ENCODE results near the gene DPH2. TPM values are rescaled to one million over a fixed set of nuclear protein-coding genes. Genes with fewer than 3 reads are reported as not detected.

DPH2 gene
- total and polyA plus RNA-seq, 10 of the 15 experiments (the other 5 are each of a cell fraction or from before 2014, with no cell fraction given) = 13.1 to 82.9 (median 52.0) TPM

DNA sequence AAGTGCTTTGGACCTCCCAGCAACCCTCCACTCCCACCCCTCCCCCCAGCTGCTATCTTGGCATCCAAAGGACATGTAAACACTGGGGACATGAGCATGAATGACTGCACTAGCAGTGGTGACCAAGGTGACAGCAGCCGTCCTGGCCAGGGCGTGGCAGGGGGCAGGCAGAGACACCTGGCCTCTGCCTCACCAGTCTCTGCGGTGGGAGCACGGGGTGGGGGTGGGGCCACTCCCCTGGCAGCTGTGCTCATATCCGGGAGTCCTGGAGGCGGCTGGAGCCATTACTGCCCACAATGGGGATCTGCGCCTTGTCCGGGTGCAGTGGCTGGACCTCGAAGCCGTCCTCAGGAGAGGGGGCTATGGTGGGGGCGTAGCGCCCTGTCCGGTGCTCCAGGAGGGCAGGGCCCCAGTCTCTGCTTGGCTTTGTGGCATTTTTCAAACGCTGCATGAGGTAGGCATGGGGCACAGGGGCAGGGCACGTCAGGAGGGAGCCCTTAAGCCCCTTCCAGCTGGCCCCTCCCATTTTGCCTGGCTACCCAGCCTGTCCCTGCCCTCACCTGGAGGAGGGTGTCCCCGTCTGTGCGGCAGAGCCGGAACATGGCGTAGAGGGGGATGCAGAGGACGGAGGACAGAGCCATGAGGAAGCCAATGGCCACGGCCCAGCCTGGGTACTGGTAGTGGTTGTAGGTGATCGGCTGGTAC, 27.6 kb downstream of the DPH2 start:
- Histone ChIP-seq H3K27ac (ENCODE audit: control insufficient read depth, insufficient read depth) (no peak overlapping the region), H3K9me3 (replicated peaks; ENCODE audit: control insufficient read depth, insufficient read depth, low read length) (no peaks in the 10 kb centered on the region), H3K79me2 (ENCODE audit: control insufficient read depth, insufficient read depth, low read length) (no peaks in the 10 kb centered on the region), H3K4me3 (no peak overlapping the region), H3K4me2 (ENCODE audit: control insufficient read depth, insufficient read depth) (no peak overlapping the region), H3K9ac (ENCODE audit: control insufficient read depth, insufficient read depth, low read length) (no peak overlapping the region), H3K27me3 (replicated peaks in 1 of 2; ENCODE audit: control insufficient read depth in 2 of 2, insufficient read depth in 2 of 2, low read length in 1 of 2) (no peaks in the 10 kb centered on the region), H4K20me1 (ENCODE audit: control insufficient read depth, insufficient read depth) (no peaks in the 10 kb centered on the region), H3K36me3 (ENCODE audit: control insufficient read depth in 2 of 2, insufficient read depth in 2 of 2, low read length in 1 of 2) (no peaks in the 10 kb centered on the region), H3K4me1 (ENCODE audit: control insufficient read depth, insufficient read depth, low read length) (peaks cover 7% of the 10 kb centered on the region), H2AFZ (ENCODE audit: control insufficient read depth, low read depth, low read length) (no peak overlapping the region)
- SMC1A ChIA-PET (ENCODE audit: uncharacterized antibody, unreplicated experiment) = no interaction called here
- 75% methylated on average over 22 of the region's 22 CpGs for WGBS (ENCODE audit: insufficient coverage, insufficient replicate concordance, low lambda C conversion rate, missing lambda C conversion rate)
- BruUV-seq (replicated peaks) = no TSS peak
- FAIRE-seq (no peak), DNase-seq (ENCODE audit: low read depth, low spot score) (no peak), ATAC-seq (no peak)
- RAD21 ChIA-PET (ENCODE audit: unreplicated experiment) = no interaction called here
- CTCF ChIA-PET = no interaction called here
- POLR2A ChIA-PET = no interaction called here
- intact Hi-C loops (cut with micrococcal nuclease; ENCODE audit: unreplicated experiment) (no loop called here), in situ Hi-C loops (cut with MboI) (no loop called here)
- TF ChIP-seq POLR2AphosphoS5 (IDR thresholded peaks at IDR 0.05; ENCODE audit: low read length) = no peak
- TF ChIP-seq WRNIP1 (IDR thresholded peaks at IDR 0.05; ENCODE audit: borderline replicate concordance, low read depth, low read length) = no peak
- no peak for TF ChIP-seq ZSCAN29 (IDR thresholded peaks at IDR 0.05)

DNA sequence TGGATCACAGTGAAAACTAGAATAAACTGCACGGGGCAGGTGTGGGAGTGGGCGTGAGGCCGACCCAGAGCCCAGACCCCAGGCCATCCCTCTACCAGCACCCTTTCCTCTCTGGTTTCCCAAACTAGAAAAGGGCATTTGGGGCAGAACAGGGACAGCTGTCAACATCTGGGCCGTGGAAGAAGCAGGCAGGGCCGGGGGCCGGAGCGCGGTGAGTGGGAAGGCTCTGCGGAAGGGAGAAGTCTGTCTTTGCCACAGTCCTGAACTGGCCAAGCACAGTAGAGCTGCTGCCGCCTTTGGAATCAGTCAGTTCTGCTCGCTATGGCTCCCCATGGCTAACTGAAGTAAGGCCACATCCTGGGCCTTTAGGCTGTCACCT, 28.2 kb downstream of the DPH2 start:
- POLR2A ChIA-PET = interaction anchor here (0.7 kb wide), 1 partner anchor 47 kb away, joined by 3 read pairs; no protein-coding TSS in a partner anchor
- no peak for DNase-seq (ENCODE audit: low read depth, low spot score)
- in situ Hi-C loops (cut with MboI) = no loop called here
- no peaks in the 10 kb centered on the region for H3K36me3 ChIP-seq (ENCODE audit: control insufficient read depth in 2 of 2, insufficient read depth in 2 of 2, low read length in 1 of 2)
- no peak for FAIRE-seq
- H3K4me1 ChIP-seq (ENCODE audit: control insufficient read depth, insufficient read depth, low read length) = peaks cover 4% of the 10 kb centered on the region; the same call in 1 of the 2 replicates
- TF ChIP-seq DPF2 (IDR thresholded peaks at IDR 0.05) = no peak
- no peak for TF ChIP-seq IKZF1 (conservative IDR thresholded peaks at IDR 0.05)
- no peak for TF ChIP-seq RB1 (IDR thresholded peaks at IDR 0.05; ENCODE audit: borderline replicate concordance)
- TF ChIP-seq REST (IDR thresholded peaks at IDR 0.05; ENCODE audit: low read depth, low read length) = no peak
- TF ChIP-seq ZBED1 (IDR thresholded peaks at IDR 0.05; ENCODE audit: borderline replicate concordance) = no peak
- no peaks in the 10 kb centered on the region for H4K20me1 ChIP-seq (ENCODE audit: control insufficient read depth, insufficient read depth)
- no peak for ATAC-seq
- no peak overlapping the region for H3K4me2 ChIP-seq (ENCODE audit: control insufficient read depth, insufficient read depth)
- H3K27me3 ChIP-seq (replicated peaks in 1 of 2; ENCODE audit: control insufficient read depth in 2 of 2, insufficient read depth in 2 of 2, low read length in 1 of 2) = no peaks in the 10 kb centered on the region
- RAD21 ChIA-PET (ENCODE audit: unreplicated experiment) = no interaction called here
- CTCF ChIA-PET = no interaction called here
- no TSS peak for BruUV-seq (replicated peaks)
- WGBS (ENCODE audit: insufficient coverage, insufficient replicate concordance, low lambda C conversion rate, missing lambda C conversion rate) = 62% methylated on average over 11 of the region's 11 CpGs
- no peak overlapping the region for H2AFZ ChIP-seq (ENCODE audit: control insufficient read depth, low read depth, low read length)
- H3K9me3 ChIP-seq (replicated peaks; ENCODE audit: control insufficient read depth, insufficient read depth, low read length) = no peaks in the 10 kb centered on the region
- SMC1A ChIA-PET (ENCODE audit: uncharacterized antibody, unreplicated experiment) = no interaction called here
- H3K27ac ChIP-seq (ENCODE audit: control insufficient read depth, insufficient read depth) = no peak overlapping the region
- H3K9ac ChIP-seq (ENCODE audit: control insufficient read depth, insufficient read depth, low read length) = no peak overlapping the region
- H3K79me2 ChIP-seq (ENCODE audit: control insufficient read depth, insufficient read depth, low read length) = no peaks in the 10 kb centered on the region
- no peak overlapping the region for H3K4me3 ChIP-seq
- intact Hi-C loops (cut with micrococcal nuclease; ENCODE audit: unreplicated experiment) = no loop called here

Data from GM12878 (cell line).